GM19025 (cell line): ENCODE measurements around the gene PRRG1.
"Not testable (repeated sequence)": the region's sequence is repeated elsewhere in the genome, so short reads cannot be mapped to it uniquely, and the experiment has no call there.

Experiments used
- ATAC-seq: cut with Tn5 transposase; IDR thresholded peaks from one replicate; pipeline ENCODE4 v1.9.1; 2021; ENCODE audit warnings: mild to moderate bottlenecking, low read depth, moderate library complexity; ENCODE audit not compliant: unreplicated experiment

The PRRG1 gene

GRCh38 chrX:37462346-37462745 is 113.2 kb downstream of the PRRG1 start:
- ATAC-seq = no peak

GRCh38 chrX:37468124-37468739 is 119.1 kb downstream of the PRRG1 start:
- no peak for ATAC-seq

DNA sequence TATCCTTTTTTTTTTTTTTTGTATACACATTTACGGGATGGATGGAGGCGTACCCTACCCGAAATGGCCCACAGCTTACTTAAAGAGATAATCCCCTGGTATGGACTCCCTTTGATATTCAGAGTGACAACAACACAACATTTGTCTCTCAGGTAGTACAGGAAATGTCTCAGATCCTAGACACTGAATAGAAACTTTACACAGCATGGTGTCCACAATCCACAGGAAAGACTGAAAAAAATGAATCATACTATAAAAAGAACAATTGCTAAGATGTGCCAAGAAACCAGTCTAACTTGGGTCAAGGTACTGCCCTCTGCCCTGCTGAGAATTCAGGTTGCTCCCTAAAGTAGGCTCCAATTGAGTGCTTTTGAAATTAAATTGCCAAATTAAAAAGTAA is 121.5 kb downstream of the PRRG1 start:
- no peak for ATAC-seq

- ATAC-seq = no peak
Observed at GRCh38 chrX:37472836-37473235, 123.7 kb downstream of the PRRG1 start.

GRCh38 chrX:37474478-37474877 is 125.3 kb downstream of the PRRG1 start:
- ATAC-seq = no peak

DNA sequence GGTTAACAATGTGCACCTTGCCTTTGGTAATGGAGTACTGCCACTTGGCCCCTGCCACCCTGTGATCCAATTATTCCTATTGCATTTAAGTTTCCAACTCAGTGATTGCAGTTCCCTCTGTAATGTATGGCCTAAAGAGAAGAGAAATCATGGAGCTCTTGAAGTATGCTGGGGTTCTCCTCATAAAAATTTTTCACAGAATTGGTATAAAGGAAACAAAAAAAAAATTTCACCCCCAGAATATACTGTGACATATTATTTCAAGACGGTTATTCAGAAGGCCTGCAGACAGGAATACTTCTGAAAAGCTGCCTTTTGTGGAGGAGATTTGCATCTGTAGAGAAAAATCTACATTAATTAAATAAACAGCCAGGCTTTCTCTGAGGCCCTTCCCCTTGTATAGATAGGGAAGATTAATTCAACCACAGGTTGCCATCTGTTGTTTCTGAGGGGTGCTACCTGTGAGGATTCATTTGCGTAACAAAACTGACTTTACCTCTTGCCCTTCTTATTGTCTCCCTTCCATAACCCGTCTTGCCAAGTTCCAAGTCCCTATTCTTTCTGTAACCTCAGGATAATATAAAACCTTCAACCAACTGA is 127.5 kb downstream of the PRRG1 start:
- no peak for ATAC-seq

GRCh38 chrX:37484335-37484734 is 135.2 kb downstream of the PRRG1 start:
- not testable (repeated sequence) for ATAC-seq

- no peak for ATAC-seq
Observed at GRCh38 chrX:37485429-37485828, 136.3 kb downstream of the PRRG1 start.

DNA sequence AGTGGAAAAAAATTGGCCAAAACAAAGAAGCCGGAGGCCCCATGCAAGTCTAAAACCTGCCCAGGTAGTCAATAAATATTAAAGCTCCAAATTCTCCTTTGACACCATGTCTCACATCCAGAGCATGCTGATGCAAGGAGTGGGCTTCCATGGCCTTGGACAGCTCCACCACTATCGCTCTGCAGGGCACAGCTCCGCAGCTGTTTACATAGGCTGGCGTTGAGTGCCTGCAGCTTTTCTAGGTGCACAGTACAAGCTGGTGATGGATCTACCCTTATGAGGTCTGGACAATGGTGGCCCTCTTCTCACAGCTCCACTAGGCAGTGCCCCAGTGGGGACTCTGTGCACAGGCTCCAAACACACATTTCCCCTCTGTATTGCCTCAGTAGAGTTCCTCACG is 138.1 kb downstream of the PRRG1 start:
- no peak for ATAC-seq

DNA sequence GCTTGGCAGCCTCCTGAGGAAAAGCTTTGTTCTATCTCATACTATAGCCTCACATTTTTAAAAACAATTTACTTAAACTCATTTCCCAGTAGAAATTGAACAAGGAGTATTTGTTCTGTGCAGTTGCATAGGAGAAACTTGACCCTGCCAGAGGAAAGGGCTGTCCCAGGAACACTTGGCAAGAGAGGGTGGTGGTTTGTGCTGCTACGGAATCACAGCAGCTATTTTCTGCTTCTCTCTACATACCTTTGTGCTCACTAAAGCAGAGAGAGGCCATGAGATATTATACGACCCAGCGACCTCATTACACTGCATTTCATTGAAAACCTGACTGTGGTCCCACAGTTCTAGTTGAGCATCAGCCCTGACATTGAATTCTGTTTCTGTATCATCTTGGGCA is 139.2 kb downstream of the PRRG1 start:
- ATAC-seq = no peak

DNA sequence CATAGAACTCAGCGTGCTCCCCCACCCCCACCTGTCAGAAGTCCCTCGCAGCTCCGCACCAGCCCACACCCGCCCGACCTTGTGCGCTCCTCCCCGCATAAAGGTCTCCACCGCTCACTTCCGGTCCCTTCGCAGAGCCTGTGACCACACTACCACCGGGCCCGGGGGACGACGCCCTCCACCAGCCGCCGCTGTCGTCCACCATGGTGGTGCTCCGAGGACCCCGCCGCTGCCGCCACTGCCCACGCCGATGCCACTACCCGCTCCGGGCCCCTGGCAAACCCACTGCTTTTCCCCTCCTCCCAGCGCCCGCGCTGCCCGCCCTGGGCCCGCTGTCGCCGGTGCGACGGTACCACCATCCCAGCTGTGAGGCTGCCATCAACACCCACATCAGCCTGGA is 142.5 kb downstream of the PRRG1 start:
- no peak for ATAC-seq

DNA sequence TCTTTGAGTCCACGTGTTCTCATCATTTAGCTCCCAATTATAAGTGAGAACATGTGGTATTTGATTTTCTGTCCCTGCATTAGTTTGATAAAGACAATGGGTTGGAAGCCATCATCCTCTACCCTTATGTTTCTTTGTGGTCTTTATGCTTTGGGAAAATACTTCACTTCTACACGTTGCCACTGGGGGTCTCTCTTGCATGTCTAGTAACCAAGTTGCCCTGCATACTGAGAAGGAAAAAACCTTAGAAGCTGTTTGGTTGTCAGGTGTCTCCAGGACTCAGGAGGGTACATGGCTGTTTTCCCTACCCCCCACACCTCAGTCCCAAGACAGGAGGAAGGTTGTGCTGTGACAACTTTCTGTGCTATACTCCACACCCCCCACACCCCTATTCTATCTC is 146.6 kb downstream of the PRRG1 start:
- not testable (repeated sequence) for ATAC-seq

GRCh38 chrX:37497126-37497525 is 148.0 kb downstream of the PRRG1 start:
- ATAC-seq = not testable (repeated sequence)

- not testable (repeated sequence) for ATAC-seq
Observed at GRCh38 chrX:37498323-37498722, 149.2 kb downstream of the PRRG1 start.

- not testable (repeated sequence) for ATAC-seq
Observed at GRCh38 chrX:37499649-37500048, 150.5 kb downstream of the PRRG1 start.

DNA sequence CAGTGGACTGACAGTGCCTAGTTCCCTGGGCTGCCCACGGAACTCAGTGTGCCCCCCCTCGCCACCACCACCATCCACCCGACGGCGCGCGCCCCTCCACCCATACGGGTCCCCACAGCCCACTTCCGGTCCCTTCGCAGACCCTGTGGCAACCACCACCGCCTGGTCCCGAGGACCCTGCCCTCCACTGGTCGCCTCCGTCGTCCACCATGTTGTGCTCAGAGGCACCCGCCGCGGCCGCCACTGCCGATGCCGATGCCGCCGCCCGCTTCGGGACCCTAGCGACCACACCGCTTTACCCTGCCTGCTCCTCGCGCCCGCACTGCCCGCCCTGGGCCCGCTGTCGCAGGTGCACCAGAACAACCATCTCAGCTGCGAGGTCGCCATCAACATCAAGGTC is 155.8 kb downstream of the PRRG1 start:
- no peak for ATAC-seq
